Fibroblast of lung (primary cell): ENCODE measurements around the gene GUCY1A2.

Experiments used
- EZH2 ChIP-seq: IDR thresholded peaks from 2 replicates; pipeline ENCODE4 v1.5.1; 2012; ENCODE audit warnings: low read length, control low read depth, mild to moderate bottlenecking; ENCODE audit errors: missing control alignments
- TF ChIP-seq, protein P1 (sequence below), 2 donors: IDR thresholded peaks in 1 of 2; conservative IDR thresholded peaks in 1 of 2; 1 replicate in 1 of 2; 2 replicates in 1 of 2; pipeline ENCODE4 v1.5.1; 2011 to 2012; ENCODE audit warnings: low read length in 2 of 2, control low read depth in 1 of 2, inconsistent platforms in 1 of 2, low read depth in 1 of 2, mild to moderate bottlenecking in 1 of 2

DNA sequence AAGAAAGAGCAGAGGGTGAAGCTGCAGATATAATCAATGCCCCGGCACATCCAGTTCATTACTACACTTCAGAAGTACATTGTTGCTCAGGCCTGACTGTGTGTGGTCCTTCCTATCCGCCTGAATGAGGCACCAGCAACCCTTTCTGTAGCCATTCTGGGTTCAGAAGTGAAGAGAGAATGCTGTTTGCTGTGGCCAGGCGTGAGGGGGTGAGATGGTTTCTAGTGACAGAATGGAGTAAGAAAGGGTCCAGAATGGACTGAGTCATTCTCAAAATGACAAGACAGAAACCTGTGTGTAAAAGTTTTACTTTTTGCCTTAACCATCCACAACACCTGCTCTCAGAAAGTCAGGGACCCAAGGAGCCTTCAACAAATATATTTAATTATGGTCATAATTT lies 334.8 kb downstream of the GUCY1A2 start:
- TF ChIP-seq, protein P1, sequence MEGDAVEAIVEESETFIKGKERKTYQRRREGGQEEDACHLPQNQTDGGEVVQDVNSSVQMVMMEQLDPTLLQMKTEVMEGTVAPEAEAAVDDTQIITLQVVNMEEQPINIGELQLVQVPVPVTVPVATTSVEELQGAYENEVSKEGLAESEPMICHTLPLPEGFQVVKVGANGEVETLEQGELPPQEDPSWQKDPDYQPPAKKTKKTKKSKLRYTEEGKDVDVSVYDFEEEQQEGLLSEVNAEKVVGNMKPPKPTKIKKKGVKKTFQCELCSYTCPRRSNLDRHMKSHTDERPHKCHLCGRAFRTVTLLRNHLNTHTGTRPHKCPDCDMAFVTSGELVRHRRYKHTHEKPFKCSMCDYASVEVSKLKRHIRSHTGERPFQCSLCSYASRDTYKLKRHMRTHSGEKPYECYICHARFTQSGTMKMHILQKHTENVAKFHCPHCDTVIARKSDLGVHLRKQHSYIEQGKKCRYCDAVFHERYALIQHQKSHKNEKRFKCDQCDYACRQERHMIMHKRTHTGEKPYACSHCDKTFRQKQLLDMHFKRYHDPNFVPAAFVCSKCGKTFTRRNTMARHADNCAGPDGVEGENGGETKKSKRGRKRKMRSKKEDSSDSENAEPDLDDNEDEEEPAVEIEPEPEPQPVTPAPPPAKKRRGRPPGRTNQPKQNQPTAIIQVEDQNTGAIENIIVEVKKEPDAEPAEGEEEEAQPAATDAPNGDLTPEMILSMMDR (conservative IDR thresholded peaks at IDR 0.05 in 1 of 2, IDR thresholded peaks at IDR 0.05 in 1 of 2; ENCODE audit: low read depth in 1 of 2, low read length in 2 of 2), result no peak
- no peak for TF ChIP-seq EZH2
